DOHH2 (cell line): ENCODE results near the gene GPD1.
A peak's percentile ranks its signal among the peaks of the same experiment; 100 is the strongest.

Experiments
- H3F3A ChIP-seq: fragments of 200-600 bp; sonication (generic), shearing (Covaris generic); 2 replicates; pipeline ENCODE4 v1.6.0; 2016; ENCODE audit warnings: antibody characterized with exemption, mild to moderate bottlenecking; ENCODE audit not compliant: control insufficient read depth, insufficient read depth
- H3K27ac ChIP-seq: fragments of 200-600 bp; sonication (generic); 2 replicates; pipeline ENCODE4 v1.5.1; 2014; ENCODE audit warnings: low read depth, mild to moderate bottlenecking, low read length, moderate library complexity
- H3K27me3 ChIP-seq: fragments of 200-600 bp; sonication (generic); 2 replicates; pipeline ENCODE4 v1.6.1; 2014; ENCODE audit warnings: mild to moderate bottlenecking, low read length, mixed read lengths; ENCODE audit not compliant: control insufficient read depth
- H3K36me3 ChIP-seq: fragments of 200-600 bp; sonication (generic); 2 replicates; pipeline ENCODE4 v1.6.1; 2014; ENCODE audit warnings: mild to moderate bottlenecking, low read length, moderate library complexity, mixed read lengths; ENCODE audit not compliant: control insufficient read depth
- H3K4me1 ChIP-seq: fragments of 200-600 bp; sonication (generic); 2 replicates; pipeline ENCODE4 v1.6.1; 2014; ENCODE audit warnings: mild to moderate bottlenecking, low read length, mixed read lengths; ENCODE audit not compliant: control insufficient read depth
- H3K4me2 ChIP-seq: fragments of 200-600 bp; sonication (generic); 2 replicates; pipeline ENCODE4 v1.6.0; 2014; ENCODE audit warnings: mild to moderate bottlenecking, low read length, moderate library complexity
- H3K4me3 ChIP-seq: fragments of 200-600 bp; sonication (generic); 2 replicates; pipeline ENCODE4 v1.5.1; 2014; ENCODE audit warnings: mild to moderate bottlenecking, low read length, mixed read lengths
- H3K79me2 ChIP-seq: fragments of 200-600 bp; sonication (generic); 2 replicates; pipeline ENCODE4 v1.6.1; 2014; ENCODE audit warnings: mild to moderate bottlenecking, low read length, mixed read lengths; ENCODE audit not compliant: control insufficient read depth
- H3K9me2 ChIP-seq: fragments of 200-600 bp; sonication (generic); replicated peaks from 2 replicates; pipeline ENCODE4 v1.6.1; 2014; ENCODE audit warnings: mild to moderate bottlenecking, low read length, mixed read lengths; ENCODE audit not compliant: control insufficient read depth
- H3K9me3 ChIP-seq: fragments of 200-600 bp; sonication (generic); 2 replicates; pipeline ENCODE4 v1.6.1; 2014; ENCODE audit warnings: antibody characterized with exemption, low read length, mixed read lengths; ENCODE audit not compliant: control insufficient read depth, insufficient read depth
- H4K20me1 ChIP-seq: fragments of 200-600 bp; sonication (generic); 2 replicates; pipeline ENCODE4 v1.6.0; 2014; ENCODE audit warnings: low read depth, mild to moderate bottlenecking, antibody characterized with exemption, low read length, moderate library complexity; ENCODE audit not compliant: control insufficient read depth, insufficient read depth
- CTCF ChIP-seq: fragments of 200-600 bp; sonication (generic); IDR thresholded peaks from one replicate; pipeline ENCODE4 v1.5.1; 2014; ENCODE audit warnings: antibody characterized with exemption, mild to moderate bottlenecking, low read depth, low read length; ENCODE audit not compliant: poor library complexity, severe bottlenecking
- EZH2phosphoT487 ChIP-seq: fragments of 200-600 bp; sonication (generic); IDR thresholded peaks from 2 replicates; pipeline ENCODE4 v1.6.1; 2017; ENCODE audit warnings: borderline replicate concordance, mild to moderate bottlenecking, antibody characterized with exemption, low read length, moderate library complexity, mixed read lengths

Gene GPD1

GRCh38 chr12:50087995-50088394, 15.8 kb upstream of the GPD1 start:
- no peak overlapping the region for H3K27ac ChIP-seq
- peaks cover 24% of the 10 kb centered on the region for H3K79me2 ChIP-seq
- no peaks in the 10 kb centered on the region for H3K27me3 ChIP-seq
- no peaks in the 10 kb centered on the region for H3K9me3 ChIP-seq
- peaks cover 16% of the 10 kb centered on the region for H3F3A ChIP-seq
- no peak overlapping the region for H3K4me2 ChIP-seq
- TF ChIP-seq EZH2phosphoT487 = no peak
- no peak for TF ChIP-seq CTCF
- no peaks in the 10 kb centered on the region for H3K9me2 ChIP-seq
- no peak overlapping the region for H3K4me3 ChIP-seq
- peaks cover 67% of the 10 kb centered on the region for H3K36me3 ChIP-seq
- H3K4me1 ChIP-seq = peaks cover 20% of the 10 kb centered on the region
- H4K20me1 ChIP-seq = no peaks in the 10 kb centered on the region

GRCh38 chr12:50088577-50089335, 15.1 kb upstream of the GPD1 start:
- peaks cover 71% of the 10 kb centered on the region for H3K36me3 ChIP-seq

GRCh38 chr12:50089730-50090129, 14.1 kb upstream of the GPD1 start:
- Histone ChIP-seq H4K20me1 (no peaks in the 10 kb centered on the region), H3K27ac (no peak overlapping the region), H3F3A (peaks cover 16% of the 10 kb centered on the region), H3K79me2 (peaks cover 22% of the 10 kb centered on the region), H3K4me3 (no peak overlapping the region), H3K9me3 (no peaks in the 10 kb centered on the region), H3K4me2 (no peak overlapping the region), H3K36me3 (peaks cover 78% of the 10 kb centered on the region), H3K9me2 (no peaks in the 10 kb centered on the region), H3K27me3 (no peaks in the 10 kb centered on the region), H3K4me1 (peaks cover 17% of the 10 kb centered on the region)
- TF ChIP-seq EZH2phosphoT487 = no peak

More at GRCh38 chr12:50088577-50089335, 15.1 kb upstream of the GPD1 start:
- Histone ChIP-seq H3K9me2 (no peaks in the 10 kb centered on the region), H3F3A (peaks cover 16% of the 10 kb centered on the region), H4K20me1 (no peaks in the 10 kb centered on the region), H3K9me3 (no peaks in the 10 kb centered on the region), H3K27me3 (no peaks in the 10 kb centered on the region), H3K4me2 (no peak overlapping the region), H3K27ac (no peak overlapping the region), H3K4me1 (peaks cover 20% of the 10 kb centered on the region), H3K79me2 (peaks cover 24% of the 10 kb centered on the region), H3K4me3 (no peak overlapping the region)
- TF ChIP-seq CTCF (peak; percentile 95), EZH2phosphoT487 (no peak)

- peaks cover 18% of the 10 kb centered on the region for H3K79me2 ChIP-seq
- peaks cover 84% of the 10 kb centered on the region for H3K36me3 ChIP-seq
- TF ChIP-seq CTCF (no peak), EZH2phosphoT487 (no peak)
These were observed 13.4 kb upstream of the GPD1 start for GRCh38 chr12:50090391-50090790.

More at GRCh38 chr12:50090391-50090790, 13.4 kb upstream of the GPD1 start:
- Histone ChIP-seq H3K27me3 (no peaks in the 10 kb centered on the region), H4K20me1 (no peaks in the 10 kb centered on the region), H3K4me1 (peaks cover 17% of the 10 kb centered on the region), H3K4me3 (no peak overlapping the region), H3K27ac (no peak overlapping the region), H3K9me2 (no peaks in the 10 kb centered on the region), H3F3A (peaks cover 16% of the 10 kb centered on the region), H3K9me3 (no peaks in the 10 kb centered on the region), H3K4me2 (no peak overlapping the region)
